NCI-H1436 treated with DMSO at 0.1 percent for 48 hours (cell line): ENCODE data around the gene VPS8.
"Not testable (repeated sequence)": the region's sequence is repeated elsewhere in the genome, so short reads cannot be mapped to it uniquely, and the experiment has no call there.

Source experiments
- DNase-seq: peaks from one replicate; lab custom pipeline; 2025; lab: John Stamatoyannopoulos, UW

Gene VPS8

GRCh38 chr3:184924547-184924946 lies 112.6 kb downstream of the VPS8 start:
- no peak for DNase-seq

GRCh38 chr3:184927796-184928315 lies 115.9 kb downstream of the VPS8 start:
- DNase-seq: no peak

- no peak for DNase-seq
Observed at GRCh38 chr3:184932777-184933176, 120.8 kb downstream of the VPS8 start.

GRCh38 chr3:184937611-184938010 lies 125.6 kb downstream of the VPS8 start:
- no peak for DNase-seq

GRCh38 chr3:184941408-184941807 lies 129.4 kb downstream of the VPS8 start:
- no peak for DNase-seq

- no peak for DNase-seq
Observed at GRCh38 chr3:184942735-184943134, 130.8 kb downstream of the VPS8 start.

GRCh38 chr3:184944241-184944640 lies 132.3 kb downstream of the VPS8 start:
- DNase-seq: no peak

- DNase-seq: no peak
Observed at GRCh38 chr3:184945886-184946625, 134.1 kb downstream of the VPS8 start.

GRCh38 chr3:184946917-184947316 lies 135.0 kb downstream of the VPS8 start:
- DNase-seq: no peak

GRCh38 chr3:184949251-184949965 lies 137.4 kb downstream of the VPS8 start:
- DNase-seq: no peak

GRCh38 chr3:184950816-184951215 lies 138.8 kb downstream of the VPS8 start:
- not testable (repeated sequence) for DNase-seq

GRCh38 chr3:184952671-184953070 lies 140.7 kb downstream of the VPS8 start:
- DNase-seq: no peak

GRCh38 chr3:184953401-184953800 lies 141.4 kb downstream of the VPS8 start:
- DNase-seq: no peak

- no peak for DNase-seq
Observed at GRCh38 chr3:184954251-184954650, 142.3 kb downstream of the VPS8 start.

- not testable (repeated sequence) for DNase-seq
Observed at GRCh38 chr3:184954851-184955250, 142.9 kb downstream of the VPS8 start.

GRCh38 chr3:184965639-184966430 lies 153.9 kb downstream of the VPS8 start:
- no peak for DNase-seq

GRCh38 chr3:184968115-184968514 lies 156.1 kb downstream of the VPS8 start:
- no peak for DNase-seq

- DNase-seq: no peak
Observed at GRCh38 chr3:184970186-184970585, 158.2 kb downstream of the VPS8 start.

GRCh38 chr3:184977796-184978195 lies 165.8 kb downstream of the VPS8 start:
- DNase-seq: no peak

GRCh38 chr3:184981071-184981470 lies 169.1 kb downstream of the VPS8 start:
- DNase-seq: no peak

- no peak for DNase-seq
Observed at GRCh38 chr3:184982076-184982475, 170.1 kb downstream of the VPS8 start.

GRCh38 chr3:184985586-184985985 lies 173.6 kb downstream of the VPS8 start:
- no peak for DNase-seq
